ACC112 (cell line): ENCODE data around the gene LRRN4.

ENCODE experiments used
- H2AFZ ChIP-seq: fragments of 200-600 bp; sonication (generic); one replicate; pipeline ENCODE4 v1.6.0; 2017; ENCODE audit warnings: antibody characterized with exemption, low read length; ENCODE audit not compliant: unreplicated experiment
- H3K27ac ChIP-seq: fragments of 200-600 bp; sonication (generic); 2 replicates; pipeline ENCODE4 v1.5.1; 2014; ENCODE audit warnings: low read depth, mild to moderate bottlenecking, antibody characterized with exemption, low read length, moderate library complexity
- H3K27me3 ChIP-seq: fragments of 200-600 bp; sonication (generic); 2 replicates; pipeline ENCODE4 v1.6.1; 2014; ENCODE audit warnings: mild to moderate bottlenecking, antibody characterized with exemption, low read length, moderate library complexity, mixed read lengths; ENCODE audit not compliant: insufficient read depth
- H3K36me3 ChIP-seq: fragments of 200-600 bp; sonication (generic); 2 replicates; pipeline ENCODE4 v1.6.1; 2016; ENCODE audit warnings: mild to moderate bottlenecking, antibody characterized with exemption, low read length, moderate library complexity, mixed read lengths; ENCODE audit not compliant: insufficient read depth
- H3K4me1 ChIP-seq: fragments of 200-600 bp; sonication (generic); one replicate; pipeline ENCODE4 v1.6.1; 2016; ENCODE audit warnings: low read length, mixed read lengths; ENCODE audit not compliant: insufficient read depth, unreplicated experiment, control insufficient read depth
- H3K4me3 ChIP-seq: fragments of 200-600 bp; sonication (generic); 2 replicates; pipeline ENCODE4 v1.5.1; 2014; ENCODE audit warnings: mild to moderate bottlenecking, low read depth, low read length
- H3K79me2 ChIP-seq: fragments of 200-600 bp; sonication (generic); one replicate; pipeline ENCODE4 v1.6.0; 2016; ENCODE audit warnings: low read length; ENCODE audit not compliant: control insufficient read depth, unreplicated experiment, insufficient read depth

The LRRN4 gene

GRCh38 chr20:6012179-6012578 is 41.7 kb downstream of the LRRN4 start:
- Histone ChIP-seq H3K27ac (no peak overlapping the region), H2AFZ (no peak overlapping the region), H3K36me3 (peaks cover 39% of the 10 kb centered on the region), H3K4me3 (no peak overlapping the region), H3K27me3 (no peaks in the 10 kb centered on the region), H3K4me1 (peaks cover 10% of the 10 kb centered on the region), H3K79me2 (peaks cover 53% of the 10 kb centered on the region)

GRCh38 chr20:6008254-6008653 is 45.6 kb downstream of the LRRN4 start:
- Histone ChIP-seq H3K79me2 (peaks cover 56% of the 10 kb centered on the region), H3K36me3 (peaks cover 18% of the 10 kb centered on the region), H3K27me3 (no peaks in the 10 kb centered on the region), H3K4me3 (peak overlapping the region; percentile 88), H3K4me1 (peaks cover 14% of the 10 kb centered on the region), H2AFZ (no peak overlapping the region), H3K27ac (peak overlapping the region; percentile 52)

- Histone ChIP-seq H3K79me2 (peaks cover 53% of the 10 kb centered on the region), H3K4me3 (peak overlapping the region; percentile 88), H2AFZ (no peak overlapping the region), H3K4me1 (peaks cover 14% of the 10 kb centered on the region), H3K36me3 (peaks cover 16% of the 10 kb centered on the region), H3K27me3 (no peaks in the 10 kb centered on the region), H3K27ac (peak overlapping the region; percentile 52)
These were observed 46.2 kb downstream of the LRRN4 start for GRCh38 chr20:6007529-6008103.

GRCh38 chr20:6007094-6007528 is 46.7 kb downstream of the LRRN4 start:
- Histone ChIP-seq H2AFZ (no peak overlapping the region), H3K36me3 (peaks cover 11% of the 10 kb centered on the region), H3K4me3 (peak overlapping the region; percentile 88), H3K4me1 (peaks cover 14% of the 10 kb centered on the region), H3K79me2 (peaks cover 48% of the 10 kb centered on the region), H3K27ac (peak overlapping the region; percentile 52; the same call in 1 of the 2 replicates), H3K27me3 (no peaks in the 10 kb centered on the region)

- peak overlapping the region; percentile 88 for H3K4me3 ChIP-seq
- no peaks in the 10 kb centered on the region for H3K27me3 ChIP-seq
- peak overlapping the region; percentile 51; the same call in 1 of the 2 replicates for H3K27ac ChIP-seq
- H3K4me1 ChIP-seq: peaks cover 14% of the 10 kb centered on the region
- H3K79me2 ChIP-seq: peaks cover 44% of the 10 kb centered on the region
- H2AFZ ChIP-seq: peak overlapping the region; percentile 61
- H3K36me3 ChIP-seq: peaks cover 10% of the 10 kb centered on the region
These were observed 47.3 kb downstream of the LRRN4 start for GRCh38 chr20:6006603-6006949.

GRCh38 chr20:6000871-6001270 is 53.0 kb downstream of the LRRN4 start:
- H3K79me2 ChIP-seq: no peaks in the 10 kb centered on the region
- no peak overlapping the region for H3K27ac ChIP-seq
- H2AFZ ChIP-seq: no peak overlapping the region
- H3K4me1 ChIP-seq: peaks cover 3% of the 10 kb centered on the region
- H3K27me3 ChIP-seq: no peaks in the 10 kb centered on the region
- H3K36me3 ChIP-seq: no peaks in the 10 kb centered on the region
- no peak overlapping the region for H3K4me3 ChIP-seq

- Histone ChIP-seq H2AFZ (no peak overlapping the region), H3K4me3 (no peak overlapping the region), H3K36me3 (no peaks in the 10 kb centered on the region), H3K79me2 (no peaks in the 10 kb centered on the region), H3K4me1 (no peaks in the 10 kb centered on the region), H3K27ac (no peak overlapping the region), H3K27me3 (no peaks in the 10 kb centered on the region)
These were observed 54.1 kb downstream of the LRRN4 start for GRCh38 chr20:5999783-6000182.

GRCh38 chr20:5996765-5997164 is 57.1 kb downstream of the LRRN4 start:
- no peaks in the 10 kb centered on the region for H3K79me2 ChIP-seq
- no peak overlapping the region for H3K4me3 ChIP-seq
- peaks cover 3% of the 10 kb centered on the region for H3K4me1 ChIP-seq
- H3K27ac ChIP-seq: no peak overlapping the region
- H3K27me3 ChIP-seq: no peaks in the 10 kb centered on the region
- H3K36me3 ChIP-seq: peaks cover 7% of the 10 kb centered on the region
- H2AFZ ChIP-seq: no peak overlapping the region

- peak overlapping the region; percentile 38 for H3K27ac ChIP-seq
- no peaks in the 10 kb centered on the region for H3K79me2 ChIP-seq
- peaks cover 3% of the 10 kb centered on the region for H3K4me1 ChIP-seq
- no peaks in the 10 kb centered on the region for H3K27me3 ChIP-seq
- H3K36me3 ChIP-seq: peaks cover 7% of the 10 kb centered on the region
- no peak overlapping the region for H3K4me3 ChIP-seq
- no peak overlapping the region for H2AFZ ChIP-seq
These were observed 62.0 kb downstream of the LRRN4 start for GRCh38 chr20:5991623-5992441.

- Histone ChIP-seq H2AFZ (no peak overlapping the region), H3K79me2 (no peaks in the 10 kb centered on the region), H3K4me1 (peaks cover 3% of the 10 kb centered on the region), H3K4me3 (no peak overlapping the region), H3K27me3 (no peaks in the 10 kb centered on the region), H3K27ac (peak overlapping the region; percentile 38; the same call in 1 of the 2 replicates), H3K36me3 (peaks cover 7% of the 10 kb centered on the region)
These were observed 62.9 kb downstream of the LRRN4 start for GRCh38 chr20:5990946-5991345.
